SK-N-SH (cell line): ENCODE data around the gene HSPA1A.

Experiments
- YY1 ChIP-seq: IDR thresholded peaks from 2 replicates; pipeline ENCODE4 v1.4.0; 2012; ENCODE audit warnings: low read depth, mild to moderate bottlenecking
- TF ChIP-seq, protein P1 (sequence below): IDR thresholded peaks from 2 replicates; pipeline ENCODE4 v1.4.0; 2012; ENCODE audit warnings: low read depth

- TF ChIP-seq YY1, result no peak
- TF ChIP-seq, protein P1, sequence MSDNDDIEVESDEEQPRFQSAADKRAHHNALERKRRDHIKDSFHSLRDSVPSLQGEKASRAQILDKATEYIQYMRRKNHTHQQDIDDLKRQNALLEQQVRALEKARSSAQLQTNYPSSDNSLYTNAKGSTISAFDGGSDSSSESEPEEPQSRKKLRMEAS, result no peak
Measured at GRCh38 chr6:31768363-31769257, 46.7 kb upstream of the HSPA1A start.
